Ovary (tissue), 3 donors: ENCODE data around the gene CDC42BPA.

Experiments
- POLR2A ChIP-seq: fragments of 450-650 bp; IDR thresholded peaks from one replicate; pipeline ENCODE4 v1.6.1; 2017; ENCODE audit warnings: antibody characterized with exemption, mild to moderate bottlenecking, moderate library complexity
- TF ChIP-seq, protein P1 (sequence below), 3 donors: fragments of 450-650 bp in 2 of 3; fragments of 200-600 bp in 1 of 3; IDR thresholded peaks; one replicate each; pipeline versions ENCODE4 v1.5.1 to v1.8.0; 2016 to 2022; ENCODE audit warnings: antibody characterized with exemption in 3 of 3, mild to moderate bottlenecking in 1 of 3
- donor health status: DM: no; HTN: no; CAD: no.

DNA sequence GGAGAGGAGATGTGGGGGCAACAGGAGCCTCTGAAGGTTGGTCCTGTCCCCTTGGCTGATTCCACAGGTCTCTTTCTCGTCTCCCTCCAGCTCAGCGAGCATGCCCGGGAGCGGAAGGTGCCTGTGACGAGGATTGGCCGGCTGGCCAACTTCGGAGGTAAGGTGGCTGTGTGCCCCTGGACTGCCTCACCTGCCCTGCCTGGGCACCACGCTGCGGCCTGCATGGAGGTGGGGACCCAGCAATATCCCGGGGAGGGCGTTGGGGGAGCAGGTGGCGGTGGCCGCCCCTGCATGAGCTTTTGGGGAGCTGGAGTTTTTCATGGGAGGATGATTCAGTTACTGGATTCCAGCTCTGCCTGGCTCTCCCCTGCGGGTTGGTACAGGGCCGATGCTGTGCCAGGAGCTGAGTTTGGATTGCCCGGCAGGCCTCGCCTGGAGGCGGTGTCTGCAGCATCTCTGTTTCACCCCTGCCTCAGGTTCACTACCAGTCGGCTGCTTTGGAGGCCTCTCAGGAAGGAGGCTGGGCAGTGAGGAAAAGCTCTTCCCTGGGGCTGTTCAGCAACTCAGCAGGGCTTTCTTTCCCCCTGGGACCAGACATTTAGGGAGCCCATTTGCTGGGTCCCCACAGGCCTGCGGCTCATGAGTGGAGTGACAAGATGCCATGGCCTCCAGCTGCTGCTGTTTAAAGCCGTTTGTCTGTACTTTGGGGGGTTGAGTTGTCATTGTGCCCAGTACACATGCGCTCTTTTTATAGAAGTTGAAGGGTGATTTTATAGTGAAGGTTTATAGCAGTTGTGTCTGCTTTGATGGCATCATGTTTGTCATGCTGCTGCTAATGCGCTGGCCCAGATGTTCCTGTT is 352.5 kb downstream of the CDC42BPA start:
- TF ChIP-seq, protein P1, sequence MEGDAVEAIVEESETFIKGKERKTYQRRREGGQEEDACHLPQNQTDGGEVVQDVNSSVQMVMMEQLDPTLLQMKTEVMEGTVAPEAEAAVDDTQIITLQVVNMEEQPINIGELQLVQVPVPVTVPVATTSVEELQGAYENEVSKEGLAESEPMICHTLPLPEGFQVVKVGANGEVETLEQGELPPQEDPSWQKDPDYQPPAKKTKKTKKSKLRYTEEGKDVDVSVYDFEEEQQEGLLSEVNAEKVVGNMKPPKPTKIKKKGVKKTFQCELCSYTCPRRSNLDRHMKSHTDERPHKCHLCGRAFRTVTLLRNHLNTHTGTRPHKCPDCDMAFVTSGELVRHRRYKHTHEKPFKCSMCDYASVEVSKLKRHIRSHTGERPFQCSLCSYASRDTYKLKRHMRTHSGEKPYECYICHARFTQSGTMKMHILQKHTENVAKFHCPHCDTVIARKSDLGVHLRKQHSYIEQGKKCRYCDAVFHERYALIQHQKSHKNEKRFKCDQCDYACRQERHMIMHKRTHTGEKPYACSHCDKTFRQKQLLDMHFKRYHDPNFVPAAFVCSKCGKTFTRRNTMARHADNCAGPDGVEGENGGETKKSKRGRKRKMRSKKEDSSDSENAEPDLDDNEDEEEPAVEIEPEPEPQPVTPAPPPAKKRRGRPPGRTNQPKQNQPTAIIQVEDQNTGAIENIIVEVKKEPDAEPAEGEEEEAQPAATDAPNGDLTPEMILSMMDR (IDR thresholded peaks at IDR 0.05): no peak
- no peak for TF ChIP-seq POLR2A
